HTERT RPE-1 (cell line): Measurements from ENCODE around the gene APEX2.
"Not testable (repeated sequence)": the region's sequence is repeated elsewhere in the genome, so short reads cannot be mapped to it uniquely, and the experiment has no call there.

Experiments used
- in situ Hi-C: fragments of 300-500 bp; cut with MboI; formaldehyde crosslinking; loops from 4 replicates; pipeline ENCODE4 v1.14.3; 2020; ENCODE audit warnings: low sequenced_read_pairs

The APEX2 gene, protein sequence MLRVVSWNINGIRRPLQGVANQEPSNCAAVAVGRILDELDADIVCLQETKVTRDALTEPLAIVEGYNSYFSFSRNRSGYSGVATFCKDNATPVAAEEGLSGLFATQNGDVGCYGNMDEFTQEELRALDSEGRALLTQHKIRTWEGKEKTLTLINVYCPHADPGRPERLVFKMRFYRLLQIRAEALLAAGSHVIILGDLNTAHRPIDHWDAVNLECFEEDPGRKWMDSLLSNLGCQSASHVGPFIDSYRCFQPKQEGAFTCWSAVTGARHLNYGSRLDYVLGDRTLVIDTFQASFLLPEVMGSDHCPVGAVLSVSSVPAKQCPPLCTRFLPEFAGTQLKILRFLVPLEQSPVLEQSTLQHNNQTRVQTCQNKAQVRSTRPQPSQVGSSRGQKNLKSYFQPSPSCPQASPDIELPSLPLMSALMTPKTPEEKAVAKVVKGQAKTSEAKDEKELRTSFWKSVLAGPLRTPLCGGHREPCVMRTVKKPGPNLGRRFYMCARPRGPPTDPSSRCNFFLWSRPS

GRCh38 chrX:54999717-55000598 is at the start of gene APEX2:
Gene APEX2, plus strand, starts transcription at chrX:55000363. Its CDS starts 60 bp downstream, at chrX:55000423.
- in situ Hi-C loops = no loop called here

- in situ Hi-C loops = no loop called here
Observed at GRCh38 chrX:54950730-54951375, 49.3 kb upstream of the APEX2 start.

- in situ Hi-C loops = no loop called here
Observed at GRCh38 chrX:54961750-54962149, 38.4 kb upstream of the APEX2 start.

- in situ Hi-C loops = no loop called here
Observed at GRCh38 chrX:54964766-54965497, 35.2 kb upstream of the APEX2 start.

DNA sequence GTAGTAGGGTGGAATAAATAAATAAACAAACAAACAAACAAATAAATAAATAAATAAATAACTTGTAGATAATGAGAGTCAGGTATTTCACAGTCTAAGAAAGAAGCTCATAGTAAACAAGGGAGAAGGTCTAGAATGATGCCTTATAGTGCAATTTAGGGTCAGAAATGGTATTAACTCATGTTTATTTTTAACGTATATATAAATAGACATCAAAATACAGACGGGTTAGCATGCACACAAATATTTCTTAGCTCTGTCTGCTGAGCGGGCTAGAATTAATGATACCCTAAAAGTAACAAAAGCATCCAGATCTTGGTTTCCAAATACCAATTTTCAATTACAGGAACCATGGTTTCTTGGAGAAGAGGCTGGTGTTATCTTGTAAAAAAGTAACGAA is 22.8 kb upstream of the APEX2 start:
- in situ Hi-C loops = no loop called here

DNA sequence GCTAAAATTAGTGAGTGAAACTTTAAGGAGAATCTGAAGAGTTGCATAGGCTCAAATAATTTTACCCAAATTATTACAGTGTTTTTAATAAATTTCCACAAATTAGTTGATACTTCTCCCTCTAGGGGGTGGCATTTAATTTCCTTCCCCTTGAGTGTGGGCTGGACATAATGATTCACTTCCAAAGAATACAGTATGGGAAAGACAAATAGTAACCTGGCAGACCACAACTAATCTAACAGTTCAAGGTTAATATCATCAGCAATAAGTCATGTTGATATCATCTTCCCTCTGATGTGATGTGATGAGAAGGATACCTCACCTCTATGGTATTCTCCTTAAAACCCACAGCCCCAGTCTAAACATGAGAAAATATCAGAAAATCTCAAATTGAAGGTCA is 21.7 kb upstream of the APEX2 start:
- in situ Hi-C loops = no loop called here

DNA sequence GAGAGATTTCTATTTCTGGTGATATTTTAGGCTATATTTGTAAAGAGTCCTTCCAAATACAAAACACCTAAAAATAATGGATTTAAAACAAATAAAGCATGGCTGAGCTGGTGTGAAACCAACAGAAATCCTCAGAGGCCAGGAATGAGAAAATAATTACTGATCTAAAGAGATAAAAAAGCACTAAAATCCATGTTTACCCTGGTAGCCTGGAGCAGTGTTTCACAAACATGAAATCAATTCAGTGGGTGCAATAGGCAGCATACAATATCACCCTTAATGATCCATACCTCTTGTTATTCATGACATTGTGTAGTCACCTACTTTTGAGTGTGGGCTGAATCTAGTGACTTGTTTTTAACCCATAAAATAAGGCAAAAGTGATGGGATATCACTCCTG is 20.7 kb upstream of the APEX2 start:
- in situ Hi-C loops = no loop called here

GRCh38 chrX:54980334-54980733 is 19.8 kb upstream of the APEX2 start:
- in situ Hi-C loops = no loop called here

DNA sequence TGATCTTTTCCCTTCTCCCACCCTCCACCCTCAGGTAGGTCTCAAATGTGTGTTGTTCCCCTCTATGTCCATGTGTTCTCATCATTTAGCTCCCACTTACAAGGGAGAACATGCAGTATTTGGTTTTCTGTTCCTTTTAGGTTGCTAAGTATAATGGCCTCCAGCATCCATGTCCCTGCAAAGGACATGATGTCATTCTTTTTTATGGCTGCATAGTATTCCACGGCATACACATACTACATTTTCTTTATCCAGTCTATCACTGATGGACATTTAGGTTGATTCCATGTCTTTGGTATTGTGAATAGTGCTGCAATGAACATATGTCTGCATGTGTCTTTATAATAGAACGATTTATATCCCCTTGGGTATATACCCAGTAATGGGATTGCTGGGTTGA is 16.9 kb upstream of the APEX2 start:
- in situ Hi-C loops = not testable (repeated sequence)

- in situ Hi-C loops = no loop called here
Observed at GRCh38 chrX:54991706-54992105, 8.5 kb upstream of the APEX2 start.

- in situ Hi-C loops = no loop called here
Observed at GRCh38 chrX:54992911-54993622, 7.1 kb upstream of the APEX2 start.

DNA sequence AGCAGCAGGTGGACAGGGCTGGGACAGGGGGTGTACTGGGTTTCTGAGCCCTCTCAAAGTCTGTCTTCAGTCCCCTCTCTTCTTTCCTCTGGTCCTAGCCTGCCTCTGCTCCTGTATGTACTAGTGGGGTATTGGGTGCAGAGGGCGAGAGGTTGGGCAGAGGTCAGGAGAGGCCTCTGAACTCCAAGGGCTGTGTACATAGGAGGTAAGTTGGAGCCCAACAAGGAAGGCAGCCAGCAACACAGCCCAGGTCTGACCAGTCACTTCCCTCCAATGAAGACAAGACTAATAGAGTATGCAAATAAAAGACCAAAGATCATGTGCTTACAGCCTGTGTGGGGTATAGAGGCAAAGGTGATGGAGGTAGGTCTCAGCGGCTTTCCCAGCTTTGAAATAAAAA is 6.1 kb upstream of the APEX2 start, which contains the start of gene PFKFB1:
Gene PFKFB1 (minus strand): TSS at position 90 of the 400 bp plus-strand sequence. CDS start 181 bp downstream, outside the sequence.
- in situ Hi-C loops = no loop called here

- in situ Hi-C loops = no loop called here
Observed at GRCh38 chrX:54994668-54995351, 5.4 kb upstream of the APEX2 start.

GRCh38 chrX:54995621-54996020 is 4.5 kb upstream of the APEX2 start:
- in situ Hi-C loops = no loop called here

DNA sequence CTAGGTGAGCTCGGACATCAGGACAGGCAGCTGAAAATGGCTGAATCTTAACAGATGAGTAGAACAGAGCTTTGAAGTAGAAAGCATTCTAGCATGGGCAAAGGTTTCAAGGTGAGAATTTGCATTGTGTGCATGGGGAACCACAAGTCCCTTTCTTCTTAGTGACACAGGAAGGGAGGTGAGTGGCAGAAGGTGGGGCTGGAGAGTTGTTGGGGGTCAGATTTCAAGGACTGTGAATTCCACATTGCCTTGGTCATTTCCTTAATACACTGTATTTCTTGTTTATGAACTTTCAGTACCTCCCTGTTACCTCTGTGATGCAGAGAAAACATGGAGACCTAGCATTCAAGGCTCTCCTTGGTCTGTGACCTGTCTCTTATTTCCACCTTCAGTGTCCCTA is 4.1 kb downstream of the APEX2 start:
- in situ Hi-C loops = no loop called here

- in situ Hi-C loops = no loop called here
Observed at GRCh38 chrX:55005256-55005655, 5.1 kb downstream of the APEX2 start.

DNA sequence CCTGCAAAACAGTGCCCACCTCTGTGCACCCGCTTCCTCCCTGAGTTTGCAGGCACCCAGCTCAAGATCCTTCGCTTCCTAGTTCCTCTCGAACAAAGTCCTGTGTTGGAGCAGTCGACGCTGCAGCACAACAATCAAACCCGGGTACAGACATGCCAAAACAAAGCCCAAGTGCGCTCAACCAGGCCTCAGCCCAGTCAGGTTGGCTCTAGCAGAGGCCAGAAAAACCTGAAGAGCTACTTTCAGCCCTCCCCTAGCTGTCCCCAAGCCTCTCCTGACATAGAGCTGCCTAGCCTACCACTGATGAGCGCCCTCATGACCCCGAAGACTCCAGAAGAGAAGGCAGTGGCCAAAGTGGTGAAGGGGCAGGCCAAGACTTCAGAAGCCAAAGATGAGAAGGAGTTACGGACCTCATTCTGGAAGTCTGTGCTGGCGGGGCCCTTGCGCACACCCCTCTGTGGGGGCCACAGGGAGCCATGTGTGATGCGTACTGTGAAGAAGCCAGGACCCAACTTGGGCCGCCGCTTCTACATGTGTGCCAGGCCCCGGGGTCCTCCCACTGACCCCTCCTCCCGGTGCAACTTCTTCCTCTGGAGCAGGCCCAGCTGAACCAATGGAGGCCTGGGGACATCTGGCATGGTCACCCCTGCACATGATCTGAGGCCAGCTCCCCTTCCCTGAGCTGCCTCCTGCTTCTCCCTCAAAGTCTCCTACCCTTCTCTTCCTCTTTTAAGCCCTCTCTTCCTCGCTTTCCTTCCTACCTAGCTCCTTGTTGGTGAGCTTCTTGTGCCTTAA is 6.9 kb downstream of the APEX2 start:
- in situ Hi-C loops = no loop called here

GRCh38 chrX:55007656-55008055 is 7.5 kb downstream of the APEX2 start:
- in situ Hi-C loops = no loop called here
